SK-N-SH (cell line): ENCODE results near the gene ANKS6. TPM values are rescaled to one million over a fixed set of nuclear protein-coding genes. Genes with fewer than 3 reads are reported as not detected.

Source experiments
- CTCF ChIA-PET: fragments of 300-600, 350-600 bp; formaldehyde crosslinking; extraction: SDS; loops from one replicate; lab custom pipeline; 2021; lab: Yijun Ruan, JAX
- POLR2A ChIA-PET: fragments of 350-600 bp; sonication (Branson Sonifier 250); formaldehyde crosslinking; extraction: SDS; loops from one replicate; lab custom pipeline; 2020; ENCODE audit warnings: antibody characterized with exemption, inconsistent platforms; lab: Yijun Ruan, JAX
- DNase-seq: peaks from one replicate; pipeline ENCODE4 v3.0.0; 2012
- H2AFZ ChIP-seq: fragments of 200-600 bp; sonication (generic); 2 replicates; pipeline ENCODE4 v1.8.1; 2016; ENCODE audit warnings: antibody characterized with exemption, mild to moderate bottlenecking, low read depth
- H3F3A ChIP-seq: fragments of 200-600 bp; sonication (generic); replicated peaks from 2 replicates; pipeline ENCODE3; 2016; ENCODE audit warnings: antibody characterized with exemption, mild to moderate bottlenecking; ENCODE audit not compliant: insufficient read depth
- H3K27ac ChIP-seq, 2 experiments: fragments of 200-500 bp in 1 of 2; fragments of 200-600 bp in 1 of 2; sonication (Bioruptor generic) in 1 of 2; sonication (generic), shearing (Covaris generic) in 1 of 2; 2 replicates each; pipeline versions ENCODE4 v1.5.1 to v1.6.1; 2014 to 2016; ENCODE audit warnings: low read depth in 2 of 2, inconsistent platforms in 1 of 2, low read length in 1 of 2, mild to moderate bottlenecking in 1 of 2, mixed read lengths in 1 of 2
- H3K27me3 ChIP-seq: fragments of 200-600 bp; sonication (generic), shearing (Covaris generic); 2 replicates; pipeline ENCODE4 v1.6.1; 2016; ENCODE audit warnings: mixed run types; ENCODE audit not compliant: insufficient read depth
- H3K36me3 ChIP-seq, 2 experiments: fragments of 200-500 bp in 1 of 2; fragments of 200-600 bp in 1 of 2; sonication (Bioruptor generic) in 1 of 2; sonication (generic) in 1 of 2; replicated peaks in 1 of 2; 2 replicates each; pipeline versions ENCODE3 to v1.5.1; 2014 to 2016; ENCODE audit warnings: low read length in 1 of 2, mild to moderate bottlenecking in 1 of 2; ENCODE audit not compliant: insufficient read depth in 2 of 2, control insufficient read depth in 1 of 2
- H3K4me1 ChIP-seq, 2 experiments: fragments of 200-500 bp in 1 of 2; fragments of 200-600 bp in 1 of 2; sonication (Bioruptor generic) in 1 of 2; sonication (generic), shearing (Covaris generic) in 1 of 2; 2 replicates each; pipeline versions ENCODE4 v1.5.1 to v1.6.1; 2014 to 2016; ENCODE audit warnings: low read depth in 1 of 2, low read length in 1 of 2, mixed run types in 1 of 2; ENCODE audit not compliant: insufficient read depth in 2 of 2, control insufficient read depth in 1 of 2
- H3K4me2 ChIP-seq: fragments of 200-600 bp; sonication (generic), shearing (Covaris generic); 2 replicates; pipeline ENCODE4 v1.6.1; 2017; ENCODE audit warnings: mixed run types
- H3K4me3 ChIP-seq, 2 experiments: fragments of 200-500 bp in 1 of 2; fragments of 200-600 bp in 1 of 2; sonication (Bioruptor generic) in 1 of 2; sonication (generic), shearing (Covaris generic) in 1 of 2; 2 replicates each; pipeline versions ENCODE4 v1.5.1 to v1.8.1; 2014 to 2016; ENCODE audit warnings: low read depth in 2 of 2, inconsistent platforms in 1 of 2, low read length in 1 of 2, mild to moderate bottlenecking in 1 of 2, mixed read lengths in 1 of 2, moderate library complexity in 1 of 2
- H3K79me2 ChIP-seq: fragments of 200-600 bp; sonication (generic); 2 replicates; pipeline ENCODE4 v1.8.1; 2017; ENCODE audit warnings: mild to moderate bottlenecking; ENCODE audit not compliant: insufficient read depth
- H3K9ac ChIP-seq: fragments of 200-600 bp; sonication (generic); 2 replicates; pipeline ENCODE4 v1.6.1; 2017; ENCODE audit warnings: mixed run types
- H3K9me2 ChIP-seq: fragments of 200-600 bp; sonication (generic); 2 replicates; pipeline ENCODE4 v1.6.1; 2017; ENCODE audit warnings: mixed run types
- H3K9me3 ChIP-seq: fragments of 200-600 bp; sonication (generic); 2 replicates; pipeline ENCODE4 v1.6.1; 2017; ENCODE audit warnings: mixed run types, mild to moderate bottlenecking, moderate library complexity
- H4K20me1 ChIP-seq: fragments of 200-600 bp; sonication (generic); 2 replicates; pipeline ENCODE4 v1.6.1; 2017; ENCODE audit warnings: mild to moderate bottlenecking, mixed run types; ENCODE audit not compliant: insufficient read depth
- CHD2 ChIP-seq: fragments of 150-350 bp; IDR thresholded peaks from 2 replicates; pipeline ENCODE4 v1.6.1; 2018; ENCODE audit warnings: low read length; ENCODE audit not compliant: partially characterized antibody
- EP300 ChIP-seq, 2 experiments: IDR thresholded peaks; 2 replicates each; pipeline versions ENCODE4 v1.4.0 to v1.6.1; 2012; ENCODE audit warnings: borderline replicate concordance in 1 of 2, low read depth in 1 of 2, low read length in 1 of 2
- FOXJ3 ChIP-seq: sonication (generic); formaldehyde crosslinking; IDR thresholded peaks from 2 replicates; pipeline ENCODE4 v1.5.1; 2020; ENCODE audit warnings: mild to moderate bottlenecking, missing genetic modification reagents
- FOXM1 ChIP-seq: IDR thresholded peaks from 2 replicates; pipeline ENCODE4 v1.4.0; 2012; ENCODE audit warnings: low read depth, mild to moderate bottlenecking
- GABPA ChIP-seq: IDR thresholded peaks from 2 replicates; pipeline ENCODE4 v1.4.0; 2012; ENCODE audit warnings: low read depth, mild to moderate bottlenecking
- IRF3 ChIP-seq: fragments of 150-350 bp; IDR thresholded peaks from 2 replicates; pipeline ENCODE4 v1.6.1; 2016; ENCODE audit warnings: mild to moderate bottlenecking, low read depth, low read length
- JUND ChIP-seq: IDR thresholded peaks from 2 replicates; pipeline ENCODE4 v1.4.0; 2012
- POLR2AphosphoS5 ChIP-seq: IDR thresholded peaks from 2 replicates; pipeline ENCODE4 v1.6.1; 2012; ENCODE audit warnings: low read depth, low read length
- RAD21 ChIP-seq: IDR thresholded peaks from 2 replicates; pipeline ENCODE4 v1.6.1; 2012; ENCODE audit warnings: mild to moderate bottlenecking, low read length
- RCOR1 ChIP-seq: fragments of 150-350 bp; IDR thresholded peaks from 2 replicates; pipeline ENCODE4 v1.6.1; 2017; ENCODE audit warnings: antibody characterized with exemption, low read length
- REST ChIP-seq: IDR thresholded peaks from 2 replicates; pipeline ENCODE4 v1.6.1; 2012; ENCODE audit warnings: mild to moderate bottlenecking, low read depth, low read length, moderate library complexity
- RFX5 ChIP-seq: IDR thresholded peaks from 2 replicates; pipeline ENCODE4 v1.6.1; 2012; ENCODE audit warnings: mild to moderate bottlenecking, improper control_type of control experiment, low read length
- WGBS: methylation state at CpG from one replicate; pipeline ENCODE4 v1.1.6; 2017; ENCODE audit warnings: low lambda C conversion rate; 5-methylcytosine and 5-hydroxymethylcytosine counted together
- polyA plus RNA-seq, 3 experiments: library from polyadenylated mRNA; depleted of rRNA; stranded (reverse); fragments of >200 nt; gene quantifications; 2 replicates each; pipeline ENCODE4 v1.2.3, GENCODE V29; 2012
- TF ChIP-seq, protein P1 (sequence below): IDR thresholded peaks from 2 replicates; pipeline ENCODE4 v1.4.0; 2012; ENCODE audit warnings: low read depth, borderline replicate concordance
- TF ChIP-seq, protein P2 (sequence below): IDR thresholded peaks from 2 replicates; pipeline ENCODE4 v1.4.0; 2012; ENCODE audit warnings: low read depth, borderline replicate concordance
- TF ChIP-seq, protein P3 (sequence below): IDR thresholded peaks from 2 replicates; pipeline ENCODE4 v1.4.0; 2012; ENCODE audit warnings: low read depth
- TF ChIP-seq, protein P4 (sequence below): fragments of 150-350 bp; IDR thresholded peaks from 2 replicates; pipeline ENCODE4 v1.6.1; 2017; ENCODE audit warnings: antibody characterized with exemption, low read length, low read depth, borderline replicate concordance

ANKS6 gene
- polyA plus RNA-seq, 1 of the 3 experiments (the other 2 are of a cell fraction), result 29.3 TPM

GRCh38 chr9:98743818-98744611 is 52.3 kb downstream of the ANKS6 start:
- Histone ChIP-seq H3K79me2 (no peaks in the 10 kb centered on the region), H3K9me2 (no peaks in the 10 kb centered on the region), H4K20me1 (peaks cover 6% of the 10 kb centered on the region; the same call in 1 of the 2 replicates), H3K36me3 (peaks cover 16 to 31% of the 10 kb centered on the region in 2 experiments), H3K27me3 (no peaks in the 10 kb centered on the region), H2AFZ (no peak overlapping the region), H3K4me1 (peaks cover 8 to 11% of the 10 kb centered on the region in 2 experiments; a peak in 3 of 4 replicates), H3K27ac (no peak overlapping the region), H3K9me3 (no peaks in the 10 kb centered on the region), H3K4me2 (no peak overlapping the region), H3K9ac (no peak overlapping the region), H3K4me3 (no peak overlapping the region), H3F3A (peaks cover 5% of the 10 kb centered on the region)
- WGBS, result 96% methylated on average over 12 of the region's 14 CpGs
- ChIA-PET CTCF (interaction anchor here (0.8 kb wide), 1 partner anchor 30 kb away, joined by 3 read pairs; no protein-coding TSS in a partner anchor), POLR2A (no interaction called here)
- DNase-seq, result no peak
- TF ChIP-seq FOXM1 (no peak), FOXJ3 (CRISPR knock-in tag) (no peak), CHD2 (no peak), EP300 (IDR thresholded peaks at IDR 0.05; ENCODE audit: borderline replicate concordance in 1 of 2, low read depth in 1 of 2, low read length in 1 of 2) (no peak), GABPA (no peak), IRF3 (no peak), RCOR1 (no peak), RAD21 (no peak), POLR2AphosphoS5 (no peak), JUND (no peak), REST (no peak), RFX5 (no peak)
- TF ChIP-seq, protein P1, sequence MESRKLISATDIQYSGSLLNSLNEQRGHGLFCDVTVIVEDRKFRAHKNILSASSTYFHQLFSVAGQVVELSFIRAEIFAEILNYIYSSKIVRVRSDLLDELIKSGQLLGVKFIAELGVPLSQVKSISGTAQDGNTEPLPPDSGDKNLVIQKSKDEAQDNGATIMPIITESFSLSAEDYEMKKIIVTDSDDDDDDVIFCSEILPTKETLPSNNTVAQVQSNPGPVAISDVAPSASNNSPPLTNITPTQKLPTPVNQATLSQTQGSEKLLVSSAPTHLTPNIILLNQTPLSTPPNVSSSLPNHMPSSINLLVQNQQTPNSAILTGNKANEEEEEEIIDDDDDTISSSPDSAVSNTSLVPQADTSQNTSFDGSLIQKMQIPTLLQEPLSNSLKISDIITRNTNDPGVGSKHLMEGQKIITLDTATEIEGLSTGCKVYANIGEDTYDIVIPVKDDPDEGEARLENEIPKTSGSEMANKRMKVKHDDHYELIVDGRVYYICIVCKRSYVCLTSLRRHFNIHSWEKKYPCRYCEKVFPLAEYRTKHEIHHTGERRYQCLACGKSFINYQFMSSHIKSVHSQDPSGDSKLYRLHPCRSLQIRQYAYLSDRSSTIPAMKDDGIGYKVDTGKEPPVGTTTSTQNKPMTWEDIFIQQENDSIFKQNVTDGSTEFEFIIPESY, result no peak
- TF ChIP-seq, protein P2, sequence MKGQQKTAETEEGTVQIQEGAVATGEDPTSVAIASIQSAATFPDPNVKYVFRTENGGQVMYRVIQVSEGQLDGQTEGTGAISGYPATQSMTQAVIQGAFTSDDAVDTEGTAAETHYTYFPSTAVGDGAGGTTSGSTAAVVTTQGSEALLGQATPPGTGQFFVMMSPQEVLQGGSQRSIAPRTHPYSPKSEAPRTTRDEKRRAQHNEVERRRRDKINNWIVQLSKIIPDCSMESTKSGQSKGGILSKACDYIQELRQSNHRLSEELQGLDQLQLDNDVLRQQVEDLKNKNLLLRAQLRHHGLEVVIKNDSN, result no peak
- TF ChIP-seq, protein P3, sequence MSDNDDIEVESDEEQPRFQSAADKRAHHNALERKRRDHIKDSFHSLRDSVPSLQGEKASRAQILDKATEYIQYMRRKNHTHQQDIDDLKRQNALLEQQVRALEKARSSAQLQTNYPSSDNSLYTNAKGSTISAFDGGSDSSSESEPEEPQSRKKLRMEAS, result no peak
- TF ChIP-seq, protein P4, sequence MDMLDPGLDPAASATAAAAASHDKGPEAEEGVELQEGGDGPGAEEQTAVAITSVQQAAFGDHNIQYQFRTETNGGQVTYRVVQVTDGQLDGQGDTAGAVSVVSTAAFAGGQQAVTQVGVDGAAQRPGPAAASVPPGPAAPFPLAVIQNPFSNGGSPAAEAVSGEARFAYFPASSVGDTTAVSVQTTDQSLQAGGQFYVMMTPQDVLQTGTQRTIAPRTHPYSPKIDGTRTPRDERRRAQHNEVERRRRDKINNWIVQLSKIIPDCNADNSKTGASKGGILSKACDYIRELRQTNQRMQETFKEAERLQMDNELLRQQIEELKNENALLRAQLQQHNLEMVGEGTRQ, result no peak
